H1 (cell line): ENCODE results near the gene CDV3.

ENCODE experiments used
- CEBPB ChIP-seq: IDR thresholded peaks from 2 replicates; pipeline ENCODE4 v1.6.1; 2012; ENCODE audit warnings: low read depth, low read length
- TAF1 ChIP-seq: IDR thresholded peaks from 2 replicates; pipeline ENCODE4 v1.6.1; 2011; ENCODE audit warnings: mild to moderate bottlenecking, low read depth, low read length

- TF ChIP-seq CEBPB (no peak), TAF1 (no peak)
Measured at GRCh38 chr3:133606342-133606741, 32.9 kb downstream of the CDV3 start.
